Mammary microvascular endothelial cell (primary cell): ENCODE data around the gene HK3. TPM values are rescaled to one million over a fixed set of nuclear protein-coding genes. Genes with fewer than 3 reads are reported as not detected.

ENCODE experiments used
- total RNA-seq: library from RNA; depleted of rRNA; stranded (reverse); fragments of >200 nt; gene quantifications from 2 replicates; pipeline ENCODE4 v1.2.3, GENCODE V29; 2015

Gene HK3, protein sequence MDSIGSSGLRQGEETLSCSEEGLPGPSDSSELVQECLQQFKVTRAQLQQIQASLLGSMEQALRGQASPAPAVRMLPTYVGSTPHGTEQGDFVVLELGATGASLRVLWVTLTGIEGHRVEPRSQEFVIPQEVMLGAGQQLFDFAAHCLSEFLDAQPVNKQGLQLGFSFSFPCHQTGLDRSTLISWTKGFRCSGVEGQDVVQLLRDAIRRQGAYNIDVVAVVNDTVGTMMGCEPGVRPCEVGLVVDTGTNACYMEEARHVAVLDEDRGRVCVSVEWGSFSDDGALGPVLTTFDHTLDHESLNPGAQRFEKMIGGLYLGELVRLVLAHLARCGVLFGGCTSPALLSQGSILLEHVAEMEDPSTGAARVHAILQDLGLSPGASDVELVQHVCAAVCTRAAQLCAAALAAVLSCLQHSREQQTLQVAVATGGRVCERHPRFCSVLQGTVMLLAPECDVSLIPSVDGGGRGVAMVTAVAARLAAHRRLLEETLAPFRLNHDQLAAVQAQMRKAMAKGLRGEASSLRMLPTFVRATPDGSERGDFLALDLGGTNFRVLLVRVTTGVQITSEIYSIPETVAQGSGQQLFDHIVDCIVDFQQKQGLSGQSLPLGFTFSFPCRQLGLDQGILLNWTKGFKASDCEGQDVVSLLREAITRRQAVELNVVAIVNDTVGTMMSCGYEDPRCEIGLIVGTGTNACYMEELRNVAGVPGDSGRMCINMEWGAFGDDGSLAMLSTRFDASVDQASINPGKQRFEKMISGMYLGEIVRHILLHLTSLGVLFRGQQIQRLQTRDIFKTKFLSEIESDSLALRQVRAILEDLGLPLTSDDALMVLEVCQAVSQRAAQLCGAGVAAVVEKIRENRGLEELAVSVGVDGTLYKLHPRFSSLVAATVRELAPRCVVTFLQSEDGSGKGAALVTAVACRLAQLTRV
- not detected in 2 replicates for total RNA-seq

DNA sequence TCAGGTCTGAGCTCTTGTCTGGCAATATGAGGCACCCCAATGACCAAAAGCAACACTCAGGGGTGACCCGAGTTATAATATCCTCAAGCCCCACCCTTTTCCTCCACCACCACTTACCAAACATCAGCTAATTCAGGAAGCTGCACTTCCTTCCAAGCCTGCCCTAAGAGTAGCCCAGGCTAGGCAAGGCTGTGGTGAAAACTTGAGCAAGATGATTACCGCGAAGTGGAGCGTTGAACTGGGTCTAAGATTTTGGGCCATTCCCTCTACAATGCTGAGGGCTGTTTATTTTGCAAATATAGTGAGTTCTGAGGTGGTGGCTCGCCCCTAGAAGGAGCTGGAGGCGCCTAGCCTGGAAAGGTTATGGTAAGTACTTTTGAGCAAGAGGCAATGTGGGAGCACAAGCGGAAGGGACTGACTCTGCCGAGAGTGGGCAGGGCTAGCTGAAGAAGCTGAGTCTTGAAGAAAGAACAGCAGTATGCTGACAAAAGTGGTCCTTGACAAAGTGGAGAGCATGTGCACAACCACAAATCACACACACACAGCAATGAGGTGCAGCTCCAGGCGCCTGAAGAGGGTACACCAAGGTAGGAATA lies at the start of gene HK3:
HK3 (minus strand) TSS at position 51 of the 596 bp plus-strand sequence. CDS start 3,187 bp downstream, outside the sequence.

Other genes with a start within 250 kb of the HK3 start
- gene UNC5A, start 88.8 kb downstream of the HK3 start, total RNA-seq, result 0.87 and 1.1 TPM in 2 replicates
- 19.7 and 21.1 TPM in 2 replicates for gene UIMC1, start 107.4 kb upstream of the HK3 start, total RNA-seq
- 11.2 and 12.1 TPM in 2 replicates for gene ZNF346, start 123.3 kb upstream of the HK3 start, total RNA-seq
- 1.7 and 2.3 TPM in 2 replicates for gene FGFR4, start 187.6 kb upstream of the HK3 start, total RNA-seq
- 25.9 and 28.7 TPM in 2 replicates for gene NSD1, start 234.4 kb upstream of the HK3 start, total RNA-seq